ENCODE measurements around the gene HORMAD1. TPM values are rescaled to one million over a fixed set of nuclear protein-coding genes. Genes with fewer than 3 reads are reported as not detected.
"Not testable (repeated sequence)": the region's sequence is repeated elsewhere in the genome, so short reads cannot be mapped to it uniquely, and the experiment has no call there.

The HORMAD1 gene
- total RNA-seq, 4 donors from 2014 or later = 6.7 to 11.3 (median 8.4) TPM; not detected in 1

DNA sequence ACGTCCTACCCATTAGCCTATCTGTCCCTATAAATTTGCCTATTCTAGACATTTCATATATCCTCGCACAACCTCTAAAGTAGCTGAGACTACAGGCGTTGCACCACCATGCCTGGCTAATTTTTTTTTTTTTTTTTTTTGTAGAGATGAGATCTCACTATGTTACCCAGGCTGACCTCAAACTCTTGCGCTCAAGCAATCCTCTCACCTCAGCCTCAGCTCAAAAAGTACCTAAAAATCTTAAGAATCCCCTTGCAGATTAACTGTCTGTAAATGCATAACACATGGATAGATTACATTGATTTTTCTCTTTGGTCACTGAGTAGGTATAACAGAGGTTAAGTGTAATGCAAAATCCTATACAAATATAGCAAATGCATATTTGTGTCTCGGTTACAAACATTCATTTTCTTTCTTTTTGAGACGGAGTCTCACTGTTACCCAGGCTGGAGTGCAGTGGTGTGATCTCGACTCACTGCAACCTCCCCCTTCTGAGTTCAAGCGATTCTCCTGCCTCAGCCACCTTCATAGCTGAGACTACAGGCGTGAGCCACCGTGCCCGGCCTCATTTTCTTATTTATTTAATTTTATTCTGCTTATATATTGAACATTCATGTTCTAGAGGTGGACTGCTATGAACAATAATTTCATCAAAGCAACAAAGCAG is 2.3 kb downstream of the HORMAD1 start:
- TF ChIP-seq POLR2AphosphoS5 (IDR thresholded peaks at IDR 0.05) = no peak
- no peak for TF ChIP-seq POLR2A (IDR thresholded peaks at IDR 0.05)
- TF ChIP-seq EP300 (IDR thresholded peaks at IDR 0.05) = no peak
- TF ChIP-seq, protein P1, sequence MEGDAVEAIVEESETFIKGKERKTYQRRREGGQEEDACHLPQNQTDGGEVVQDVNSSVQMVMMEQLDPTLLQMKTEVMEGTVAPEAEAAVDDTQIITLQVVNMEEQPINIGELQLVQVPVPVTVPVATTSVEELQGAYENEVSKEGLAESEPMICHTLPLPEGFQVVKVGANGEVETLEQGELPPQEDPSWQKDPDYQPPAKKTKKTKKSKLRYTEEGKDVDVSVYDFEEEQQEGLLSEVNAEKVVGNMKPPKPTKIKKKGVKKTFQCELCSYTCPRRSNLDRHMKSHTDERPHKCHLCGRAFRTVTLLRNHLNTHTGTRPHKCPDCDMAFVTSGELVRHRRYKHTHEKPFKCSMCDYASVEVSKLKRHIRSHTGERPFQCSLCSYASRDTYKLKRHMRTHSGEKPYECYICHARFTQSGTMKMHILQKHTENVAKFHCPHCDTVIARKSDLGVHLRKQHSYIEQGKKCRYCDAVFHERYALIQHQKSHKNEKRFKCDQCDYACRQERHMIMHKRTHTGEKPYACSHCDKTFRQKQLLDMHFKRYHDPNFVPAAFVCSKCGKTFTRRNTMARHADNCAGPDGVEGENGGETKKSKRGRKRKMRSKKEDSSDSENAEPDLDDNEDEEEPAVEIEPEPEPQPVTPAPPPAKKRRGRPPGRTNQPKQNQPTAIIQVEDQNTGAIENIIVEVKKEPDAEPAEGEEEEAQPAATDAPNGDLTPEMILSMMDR (IDR thresholded peaks at IDR 0.05) = no peak
- Histone ChIP-seq H3K9me3 (no peaks in the 10 kb centered on the region), H3K4me1 (no peaks in the 10 kb centered on the region), H3K27me3 (no peaks in the 10 kb centered on the region), H3K27ac (no peak overlapping the region), H3K4me3 (no peak overlapping the region), H3K36me3 (no peaks in the 10 kb centered on the region)
- no peak for DNase-seq (ENCODE audit: low spot score in 2 of 2)
- WGBS = 86% methylated on average over 11 of the region's 11 CpGs

DNA sequence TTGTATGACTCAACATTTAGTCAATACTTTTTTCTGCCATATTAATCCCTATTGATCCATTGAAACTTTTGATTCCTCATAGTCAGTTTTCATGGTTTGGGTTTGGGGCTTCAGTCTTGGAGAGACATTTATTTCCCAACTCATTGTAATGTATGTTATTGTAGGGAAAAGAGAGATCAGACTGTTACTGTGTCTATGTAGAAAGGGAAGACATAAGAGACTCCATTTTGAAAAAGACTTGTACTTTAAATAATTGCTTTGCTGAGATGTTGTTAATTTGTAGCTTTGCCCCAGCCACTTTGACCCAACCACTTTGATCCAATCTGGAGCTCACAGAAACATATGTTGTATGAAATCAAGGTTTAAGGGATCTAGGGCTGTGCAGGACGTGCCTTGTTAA is 11.7 kb downstream of the HORMAD1 start:
- not testable (repeated sequence) for H3K27ac ChIP-seq; H3K9me3 ChIP-seq; H3K4me3 ChIP-seq; DNase-seq (ENCODE audit: low spot score in 2 of 2); H3K27me3 ChIP-seq; H3K4me1 ChIP-seq; H3K36me3 ChIP-seq
- 77% methylated on average over 1 of the region's 1 CpG for WGBS

DNA sequence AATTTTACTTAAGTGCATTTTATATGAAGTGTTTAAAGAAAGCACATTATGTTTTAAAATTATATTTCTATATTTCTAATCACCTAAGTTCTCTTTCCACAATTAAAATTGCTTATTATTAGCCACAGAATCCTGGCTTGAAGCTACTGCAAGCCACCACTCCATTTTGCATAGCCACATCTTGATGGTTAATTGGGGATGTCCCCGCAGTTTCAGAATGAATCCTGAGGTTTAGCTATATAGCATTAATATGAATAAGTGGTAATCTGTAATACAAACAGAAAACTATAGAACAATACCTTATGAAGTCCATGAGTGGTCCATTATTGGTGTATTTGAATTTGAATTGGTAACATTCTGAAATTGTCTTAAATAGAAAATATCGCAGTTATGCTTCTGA is 12.1 kb downstream of the HORMAD1 start:
- Histone ChIP-seq H3K27me3 (no peaks in the 10 kb centered on the region), H3K27ac (no peak overlapping the region)

DNA sequence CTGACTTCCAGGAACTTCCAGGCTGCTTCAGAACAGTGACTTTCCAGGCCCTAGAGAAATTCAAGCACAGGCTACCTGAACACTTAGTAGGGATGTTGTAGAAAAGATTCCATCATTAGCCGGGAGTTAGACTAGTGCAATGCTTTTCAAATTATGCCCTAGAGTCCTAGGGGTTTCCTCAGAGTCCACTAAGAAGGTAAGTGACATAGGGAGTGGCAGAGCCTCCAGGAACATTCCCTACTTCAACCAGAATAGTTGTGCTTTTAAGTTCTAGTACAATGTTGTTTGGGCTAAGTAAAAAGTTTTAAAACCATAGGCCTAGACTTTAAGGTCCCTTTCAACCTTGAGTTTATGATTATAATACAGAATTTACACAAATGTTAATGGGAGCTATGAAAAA is 14.6 kb downstream of the HORMAD1 start:
- Histone ChIP-seq H3K9me3 (no peaks in the 10 kb centered on the region), H3K36me3 (no peaks in the 10 kb centered on the region), H3K4me1 (no peaks in the 10 kb centered on the region), H3K27ac (no peak overlapping the region), H3K4me3 (no peak overlapping the region), H3K27me3 (no peaks in the 10 kb centered on the region)
- no peak for DNase-seq (ENCODE audit: low spot score in 2 of 2)
- WGBS = 67% methylated on average over 1 of the region's 1 CpG
- TF ChIP-seq POLR2A (IDR thresholded peaks at IDR 0.05) (no peak), POLR2AphosphoS5 (IDR thresholded peaks at IDR 0.05) (no peak), EP300 (IDR thresholded peaks at IDR 0.05) (no peak)
- TF ChIP-seq, protein P1 (IDR thresholded peaks at IDR 0.05) = no peak

More for the DNA sequence above, 12.1 kb downstream of the HORMAD1 start:
- no peaks in the 10 kb centered on the region for H3K9me3 ChIP-seq
- no peaks in the 10 kb centered on the region for H3K4me1 ChIP-seq
- no peak for DNase-seq (ENCODE audit: low spot score in 2 of 2)
- H3K4me3 ChIP-seq = no peak overlapping the region
- 95% methylated on average over 2 of the region's 2 CpGs for WGBS
- H3K36me3 ChIP-seq = no peaks in the 10 kb centered on the region
- TF ChIP-seq, protein P1 (IDR thresholded peaks at IDR 0.05) = no peak
- TF ChIP-seq POLR2A (IDR thresholded peaks at IDR 0.05) (no peak), EP300 (IDR thresholded peaks at IDR 0.05) (no peak), POLR2AphosphoS5 (IDR thresholded peaks at IDR 0.05) (no peak)

DNA sequence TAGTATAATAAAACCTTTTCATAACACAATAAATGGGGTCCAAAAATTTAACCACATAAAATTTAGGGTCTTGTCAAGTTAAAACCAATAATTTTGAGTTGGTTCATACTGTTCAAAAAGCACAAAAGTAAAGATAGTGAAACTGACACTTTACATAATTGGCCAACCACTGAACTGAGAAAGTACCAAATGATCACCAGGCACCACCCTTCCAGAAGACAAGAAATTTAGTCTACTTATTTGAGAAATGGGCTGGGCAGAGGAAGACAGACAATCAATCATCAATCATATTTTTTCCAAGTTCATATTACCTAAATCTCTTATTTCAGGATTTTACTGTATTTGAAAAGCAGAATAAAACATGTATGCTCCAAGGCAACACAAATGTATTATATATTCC is 17.3 kb downstream of the HORMAD1 start:
- TF ChIP-seq, protein P1 (IDR thresholded peaks at IDR 0.05) = no peak
- no peak for TF ChIP-seq POLR2A (IDR thresholded peaks at IDR 0.05)
- TF ChIP-seq POLR2AphosphoS5 (IDR thresholded peaks at IDR 0.05) = no peak
- no peak for TF ChIP-seq EP300 (IDR thresholded peaks at IDR 0.05)
- no peak for DNase-seq (ENCODE audit: low spot score in 2 of 2)
- no peaks in the 10 kb centered on the region for H3K27me3 ChIP-seq
- H3K9me3 ChIP-seq = no peaks in the 10 kb centered on the region
- no peak overlapping the region for H3K27ac ChIP-seq
- no peaks in the 10 kb centered on the region for H3K4me1 ChIP-seq
- H3K36me3 ChIP-seq = no peaks in the 10 kb centered on the region
- H3K4me3 ChIP-seq = no peak overlapping the region
